BLaER1 (cell line): ENCODE data around the gene CEP164.
A peak's percentile ranks its signal among the peaks of the same experiment; 100 is the strongest.

Source experiments
- H3K27ac ChIP-seq: shearing (Covaris generic); formaldehyde crosslinking; 2 replicates; pipeline ENCODE4 v1.8.1; 2022
- H3K27me3 ChIP-seq: shearing (Covaris generic); formaldehyde crosslinking; 2 replicates; pipeline ENCODE4 v1.8.1; 2022
- H3K36me3 ChIP-seq: shearing (Covaris generic); formaldehyde crosslinking; 2 replicates; pipeline ENCODE4 v1.8.1; 2022
- H3K4me1 ChIP-seq: shearing (Covaris generic); formaldehyde crosslinking; 2 replicates; pipeline ENCODE4 v1.8.1; 2022
- H3K4me2 ChIP-seq: shearing (Covaris generic); formaldehyde crosslinking; 2 replicates; pipeline ENCODE4 v1.8.1; 2022
- H3K4me3 ChIP-seq: shearing (Covaris generic); formaldehyde crosslinking; 2 replicates; pipeline ENCODE4 v1.8.1; 2022
- H3K9ac ChIP-seq: shearing (Covaris generic); formaldehyde crosslinking; 2 replicates; pipeline ENCODE4 v1.8.1; 2022
- H3K9me3 ChIP-seq: shearing (Covaris generic); formaldehyde crosslinking; 2 replicates; pipeline ENCODE4 v1.8.1; 2022
- H4K20me1 ChIP-seq: shearing (Covaris generic); formaldehyde crosslinking; 2 replicates; pipeline ENCODE4 v1.8.1; 2022
- Cebpa-rat ChIP-seq: shearing (Covaris generic); IDR thresholded peaks from 2 replicates; pipeline ENCODE4 v1.8.1; 2022

CEP164 gene

DNA sequence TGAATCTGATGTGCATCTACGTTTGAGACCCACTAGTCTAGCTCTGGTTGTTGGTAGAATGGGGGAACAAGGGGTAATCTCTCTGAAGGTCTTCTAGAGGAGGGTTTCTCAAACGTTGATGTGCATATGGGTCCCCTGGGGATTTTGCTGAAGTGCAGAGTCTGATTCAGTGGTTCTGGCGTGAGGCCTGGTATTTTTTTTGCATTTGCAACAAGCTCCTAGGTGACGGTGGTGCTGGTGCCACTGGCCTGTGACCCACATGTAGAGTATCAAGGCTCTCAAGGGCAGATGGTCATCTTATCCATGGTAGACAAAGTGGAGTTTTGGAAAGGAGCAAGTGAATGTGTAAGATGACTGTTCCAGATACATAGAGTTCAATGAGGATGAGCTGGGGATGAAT, 97.1 kb downstream of the CEP164 start:
- Histone ChIP-seq H3K4me2 (peak overlapping the region; percentile 30; the same call in 1 of the 2 replicates), H3K9ac (no peak overlapping the region)

DNA sequence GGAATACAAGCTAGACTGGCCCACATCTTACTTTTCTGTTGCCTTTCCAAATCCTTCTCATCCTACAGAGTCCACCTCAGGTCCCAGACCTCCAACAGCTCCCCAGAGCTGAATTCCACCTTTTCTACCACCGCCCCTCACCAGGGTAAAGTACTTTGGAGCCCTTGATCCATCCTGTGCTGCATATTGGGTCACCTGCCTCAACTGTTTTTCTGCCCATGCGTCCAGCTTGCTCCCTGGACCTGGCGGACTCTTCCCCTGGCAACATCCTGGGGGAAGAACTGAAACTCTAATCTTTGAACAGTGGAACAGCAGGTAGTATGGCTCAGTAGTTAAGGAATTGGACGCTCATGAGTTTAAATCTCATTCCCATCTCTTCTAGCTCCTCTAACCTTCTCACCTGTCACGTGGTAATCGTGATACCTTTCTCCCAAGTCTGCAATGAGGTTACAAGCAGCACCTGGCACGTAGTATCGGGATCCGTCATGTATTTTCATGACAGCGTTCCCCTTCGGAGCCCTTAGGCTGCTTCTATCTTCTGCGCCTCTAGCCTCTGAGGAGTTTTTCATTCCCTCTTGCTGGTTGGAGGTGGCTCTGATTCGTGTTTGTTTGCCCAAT, 98.1 kb downstream of the CEP164 start:
- no peaks in the 10 kb centered on the region for H3K36me3 ChIP-seq
- H3K4me3 ChIP-seq = no peak overlapping the region
- TF ChIP-seq Cebpa-rat = no peak
- H3K9ac ChIP-seq = no peak overlapping the region
- no peaks in the 10 kb centered on the region for H4K20me1 ChIP-seq
- no peak overlapping the region for H3K27ac ChIP-seq
- no peak overlapping the region for H3K4me2 ChIP-seq
- H3K4me1 ChIP-seq = peaks cover 9% of the 10 kb centered on the region
- no peaks in the 10 kb centered on the region for H3K9me3 ChIP-seq
- no peaks in the 10 kb centered on the region for H3K27me3 ChIP-seq

More for the DNA sequence above, 97.1 kb downstream of the CEP164 start:
- no peak overlapping the region for H3K4me3 ChIP-seq
- H4K20me1 ChIP-seq = no peaks in the 10 kb centered on the region
- no peaks in the 10 kb centered on the region for H3K27me3 ChIP-seq
- H3K36me3 ChIP-seq = no peaks in the 10 kb centered on the region
- no peak overlapping the region for H3K27ac ChIP-seq
- H3K9me3 ChIP-seq = no peaks in the 10 kb centered on the region
- TF ChIP-seq Cebpa-rat = no peak
- H3K4me1 ChIP-seq = peaks cover 8% of the 10 kb centered on the region

DNA sequence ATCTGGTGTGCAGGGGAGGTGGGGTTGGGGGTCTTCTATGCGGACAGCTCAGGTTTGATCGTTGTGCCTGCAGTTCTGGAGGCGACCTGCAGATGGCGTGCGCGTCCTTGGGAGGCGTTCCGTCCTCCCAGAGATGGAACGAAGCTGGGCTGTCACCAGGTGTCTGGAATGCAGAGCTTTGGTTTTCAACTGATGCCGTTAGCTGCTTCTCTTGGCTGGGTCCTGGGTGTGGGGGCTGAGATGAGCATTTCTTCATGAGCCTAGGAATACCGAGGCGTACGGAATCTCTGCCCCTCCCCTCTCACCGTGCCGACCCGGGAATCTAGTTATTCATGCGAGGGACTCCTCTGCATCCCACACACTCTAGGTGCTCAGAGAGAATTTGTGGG, 98.6 kb downstream of the CEP164 start:
- no peaks in the 10 kb centered on the region for H3K9me3 ChIP-seq
- H3K27ac ChIP-seq = no peak overlapping the region
- H3K9ac ChIP-seq = no peak overlapping the region
- H4K20me1 ChIP-seq = no peaks in the 10 kb centered on the region
- no peak overlapping the region for H3K4me3 ChIP-seq
- TF ChIP-seq Cebpa-rat = no peak
- no peak overlapping the region for H3K4me2 ChIP-seq
- peaks cover 14% of the 10 kb centered on the region for H3K4me1 ChIP-seq
- no peaks in the 10 kb centered on the region for H3K36me3 ChIP-seq
- H3K27me3 ChIP-seq = no peaks in the 10 kb centered on the region

DNA sequence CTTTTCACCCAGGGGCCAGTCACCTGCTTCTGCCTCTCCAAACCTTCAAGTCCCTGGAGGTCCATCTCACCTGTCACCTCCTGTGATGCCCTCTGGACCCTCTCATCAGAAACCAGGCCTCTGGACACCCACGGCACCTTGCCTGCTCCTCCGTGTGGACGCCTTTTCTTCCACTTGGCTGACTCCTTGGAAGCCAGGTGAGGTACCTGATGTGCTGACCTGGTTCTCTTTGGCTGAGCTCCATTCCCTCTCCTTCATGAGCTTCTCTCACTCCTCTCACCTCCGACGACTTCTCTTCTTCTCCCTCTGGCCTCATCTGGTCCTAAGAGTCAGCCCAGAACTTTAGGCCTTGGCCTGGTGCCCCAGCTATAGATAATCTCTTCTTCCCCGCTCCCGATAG, 99.3 kb downstream of the CEP164 start:
- Histone ChIP-seq H3K4me2 (no peak overlapping the region), H3K4me3 (no peak overlapping the region), H3K4me1 (peaks cover 21% of the 10 kb centered on the region), H3K9ac (no peak overlapping the region), H3K9me3 (no peaks in the 10 kb centered on the region), H3K36me3 (no peaks in the 10 kb centered on the region), H3K27me3 (no peaks in the 10 kb centered on the region), H3K27ac (no peak overlapping the region), H4K20me1 (no peaks in the 10 kb centered on the region)
- TF ChIP-seq Cebpa-rat = no peak

DNA sequence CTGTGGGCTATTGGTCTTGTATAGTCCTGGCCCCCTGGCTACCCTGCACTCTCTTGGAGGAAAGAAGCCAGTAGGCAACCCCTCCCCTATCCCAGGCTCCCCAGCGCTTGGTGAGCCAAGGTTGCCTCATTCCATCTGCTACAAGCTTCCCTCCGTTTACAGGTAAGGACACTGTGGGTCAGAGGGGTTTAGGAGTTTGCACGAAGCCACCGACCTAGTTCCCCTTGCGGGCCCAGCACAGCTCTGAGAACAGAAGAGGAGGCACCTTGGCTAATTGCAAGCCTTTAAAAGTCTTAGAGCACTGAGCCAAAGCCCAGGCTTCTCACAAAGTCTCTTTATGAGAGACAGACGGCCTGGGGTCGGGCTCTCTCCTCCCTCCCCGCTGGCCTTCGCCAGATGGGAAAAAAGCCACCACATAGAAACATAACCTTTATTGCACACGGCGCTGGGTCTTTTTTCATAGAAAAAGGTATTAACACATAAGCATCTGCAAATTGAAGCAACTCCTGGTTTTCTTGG, 99.8 kb downstream of the CEP164 start:
- H4K20me1 ChIP-seq = no peaks in the 10 kb centered on the region
- H3K9ac ChIP-seq = no peak overlapping the region
- no peak for TF ChIP-seq Cebpa-rat
- no peaks in the 10 kb centered on the region for H3K27me3 ChIP-seq
- peaks cover 22% of the 10 kb centered on the region for H3K4me1 ChIP-seq
- no peaks in the 10 kb centered on the region for H3K36me3 ChIP-seq
- no peak overlapping the region for H3K4me2 ChIP-seq
- no peak overlapping the region for H3K4me3 ChIP-seq
- H3K9me3 ChIP-seq = no peaks in the 10 kb centered on the region
- no peak overlapping the region for H3K27ac ChIP-seq

DNA sequence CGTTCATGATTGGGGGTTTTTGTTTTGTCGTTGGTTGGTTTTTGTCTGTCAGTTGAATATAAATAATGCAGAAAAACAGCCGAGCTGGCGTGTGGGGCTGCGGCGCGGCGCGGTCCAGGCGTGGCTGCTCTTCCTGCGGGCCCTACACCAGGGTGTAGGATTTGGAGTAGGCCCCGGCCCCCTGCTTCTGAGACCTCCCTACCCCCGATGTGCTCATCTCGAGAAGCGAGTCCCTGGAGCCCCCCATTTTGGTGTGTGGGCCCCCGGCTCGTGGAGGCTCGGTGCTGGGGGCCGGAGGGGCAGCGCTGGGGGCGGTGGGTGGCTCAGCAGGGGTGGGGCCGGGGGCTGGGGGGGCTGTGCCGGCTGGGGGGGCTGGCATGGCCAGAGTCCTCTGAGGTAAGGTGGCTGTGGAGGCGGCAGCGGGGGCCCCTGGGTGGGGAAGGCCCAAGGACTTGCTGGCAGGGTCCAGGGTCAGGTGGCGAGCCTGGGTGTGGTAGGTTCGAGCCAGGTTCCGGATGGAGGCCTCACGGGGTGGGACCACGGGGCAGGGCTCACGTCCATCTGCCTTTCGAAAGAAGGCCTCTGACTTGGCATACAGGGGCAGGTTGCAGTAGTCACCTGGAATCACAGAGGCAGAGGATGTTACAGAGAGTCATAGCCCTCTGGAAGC, 100.7 kb downstream of the CEP164 start:
- Histone ChIP-seq H3K9me3 (no peaks in the 10 kb centered on the region), H3K9ac (no peak overlapping the region), H3K36me3 (no peaks in the 10 kb centered on the region), H3K27me3 (no peaks in the 10 kb centered on the region), H3K4me2 (no peak overlapping the region), H3K4me3 (no peak overlapping the region), H3K27ac (no peak overlapping the region), H4K20me1 (no peaks in the 10 kb centered on the region), H3K4me1 (peaks cover 22% of the 10 kb centered on the region)
- no peak for TF ChIP-seq Cebpa-rat

DNA sequence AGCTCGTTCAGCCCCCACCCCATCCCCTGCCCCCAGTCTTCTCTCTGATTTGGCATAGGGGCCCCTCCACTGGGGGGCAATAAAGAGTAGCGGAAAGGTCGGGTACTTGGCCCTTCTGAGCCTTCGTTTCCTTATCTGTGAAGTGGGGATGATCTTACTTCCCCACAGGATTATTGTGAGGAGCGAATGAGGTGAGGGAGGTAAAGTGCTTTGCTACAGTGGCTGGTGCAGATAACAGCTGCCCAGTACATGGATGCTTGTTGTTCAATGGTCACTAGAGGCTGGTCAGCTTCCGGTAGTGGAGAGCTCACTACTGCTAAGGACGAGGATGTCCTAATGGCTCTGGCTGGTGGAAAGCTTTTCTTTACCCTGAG, 101.2 kb downstream of the CEP164 start:
- peaks cover 22% of the 10 kb centered on the region for H3K4me1 ChIP-seq
- H3K36me3 ChIP-seq = no peaks in the 10 kb centered on the region
- H4K20me1 ChIP-seq = no peaks in the 10 kb centered on the region
- no peak overlapping the region for H3K9ac ChIP-seq
- no peak overlapping the region for H3K4me2 ChIP-seq
- no peak overlapping the region for H3K27ac ChIP-seq
- H3K27me3 ChIP-seq = no peaks in the 10 kb centered on the region
- no peaks in the 10 kb centered on the region for H3K9me3 ChIP-seq
- no peak overlapping the region for H3K4me3 ChIP-seq
- no peak for TF ChIP-seq Cebpa-rat

DNA sequence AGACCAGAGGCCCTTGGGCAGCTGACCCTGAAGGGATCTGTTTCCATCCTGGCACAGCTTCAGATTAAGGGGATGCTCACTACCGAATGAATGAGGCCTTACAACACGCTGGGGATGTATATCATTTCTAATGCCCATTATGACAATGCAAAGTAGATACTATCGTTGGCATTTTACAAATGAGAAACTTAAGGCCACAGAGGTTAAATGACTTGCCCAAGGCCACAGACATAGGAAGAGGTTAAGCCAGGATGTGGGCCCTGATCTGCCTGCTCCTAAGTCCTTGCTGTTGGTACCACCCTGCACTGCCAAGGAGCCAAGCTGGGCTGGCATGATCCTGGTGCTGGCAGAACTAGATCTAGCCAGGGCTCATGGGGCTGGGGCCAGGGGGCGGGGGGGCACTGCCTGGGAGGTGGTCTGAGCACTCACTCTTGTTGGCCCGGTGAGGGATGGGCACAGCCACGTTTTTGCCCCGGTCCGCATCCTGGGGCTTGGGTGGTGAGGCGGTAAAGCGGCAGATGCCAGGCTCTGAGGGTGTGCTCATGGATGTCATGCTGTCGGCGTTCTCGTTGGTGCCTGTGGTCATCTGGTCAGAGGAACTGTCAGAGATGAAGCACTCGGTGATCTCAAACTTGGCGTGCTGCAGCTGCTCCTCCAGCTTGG, 102.8 kb downstream of the CEP164 start:
- no peak overlapping the region for H3K9ac ChIP-seq
- H3K4me2 ChIP-seq = peak overlapping the region; percentile 41
- no peak for TF ChIP-seq Cebpa-rat
- peaks cover 20% of the 10 kb centered on the region for H3K4me1 ChIP-seq
- no peak overlapping the region for H3K4me3 ChIP-seq
- no peak overlapping the region for H3K27ac ChIP-seq
- no peaks in the 10 kb centered on the region for H3K27me3 ChIP-seq
- no peaks in the 10 kb centered on the region for H3K9me3 ChIP-seq
- H4K20me1 ChIP-seq = no peaks in the 10 kb centered on the region
- H3K36me3 ChIP-seq = no peaks in the 10 kb centered on the region

DNA sequence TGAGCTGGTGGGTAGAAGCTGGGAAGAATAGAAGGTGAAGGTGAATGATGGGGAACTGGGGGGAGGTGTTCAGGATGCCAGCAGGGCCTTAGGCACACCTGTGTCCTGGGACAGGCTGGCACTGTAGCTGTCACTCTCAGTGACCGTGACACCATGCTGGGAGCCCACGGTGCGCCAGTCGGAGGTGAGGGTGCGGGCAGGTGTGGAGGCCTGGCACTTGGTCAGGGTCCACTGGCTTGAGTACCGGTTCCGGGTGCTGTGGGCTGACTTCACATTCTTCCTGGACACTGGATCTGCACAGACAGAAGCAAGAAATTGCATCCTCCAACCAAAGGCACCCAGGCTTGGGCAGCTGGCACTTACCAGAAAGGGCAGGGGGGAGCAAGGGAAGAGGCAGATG, 103.8 kb downstream of the CEP164 start:
- H4K20me1 ChIP-seq = no peaks in the 10 kb centered on the region
- no peaks in the 10 kb centered on the region for H3K36me3 ChIP-seq
- no peaks in the 10 kb centered on the region for H3K27me3 ChIP-seq
- H3K4me3 ChIP-seq = no peak overlapping the region
- TF ChIP-seq Cebpa-rat = no peak
- H3K9ac ChIP-seq = no peak overlapping the region
- peaks cover 23% of the 10 kb centered on the region for H3K4me1 ChIP-seq
- H3K27ac ChIP-seq = no peak overlapping the region
- peak overlapping the region; percentile 41 for H3K4me2 ChIP-seq
- H3K9me3 ChIP-seq = no peaks in the 10 kb centered on the region

DNA sequence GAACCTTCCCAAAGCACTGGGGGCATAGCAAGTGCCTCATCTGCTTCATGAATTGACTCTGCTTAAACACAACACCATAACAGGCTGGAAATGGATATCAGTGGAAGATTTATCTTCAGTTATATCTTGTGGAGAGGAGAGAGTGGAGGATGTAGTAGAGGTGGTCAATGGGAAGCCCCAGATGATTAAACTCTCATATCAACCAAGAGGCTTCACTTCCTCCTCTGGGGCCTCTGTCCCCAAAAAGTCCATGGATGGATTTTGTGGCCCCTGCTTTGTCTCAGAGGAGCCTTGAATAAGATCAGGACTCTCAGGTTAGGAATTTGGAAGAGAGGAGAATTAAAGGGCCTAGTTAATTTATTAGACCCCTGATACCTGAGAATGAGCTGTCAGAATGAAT, 106.1 kb downstream of the CEP164 start:
- peaks cover 25% of the 10 kb centered on the region for H3K4me1 ChIP-seq
- no peak overlapping the region for H3K4me3 ChIP-seq
- no peak overlapping the region for H3K9ac ChIP-seq
- no peak overlapping the region for H3K4me2 ChIP-seq
- no peak for TF ChIP-seq Cebpa-rat
- no peaks in the 10 kb centered on the region for H3K27me3 ChIP-seq
- H3K27ac ChIP-seq = no peak overlapping the region
- no peaks in the 10 kb centered on the region for H4K20me1 ChIP-seq
- no peaks in the 10 kb centered on the region for H3K36me3 ChIP-seq
- H3K9me3 ChIP-seq = no peaks in the 10 kb centered on the region
